8988T (cell line): ENCODE results near the gene FILIP1.

Experiments used
- DNase-seq: peaks from one replicate; pipeline ENCODE4 v3.0.0; 2011

FILIP1 gene

DNA sequence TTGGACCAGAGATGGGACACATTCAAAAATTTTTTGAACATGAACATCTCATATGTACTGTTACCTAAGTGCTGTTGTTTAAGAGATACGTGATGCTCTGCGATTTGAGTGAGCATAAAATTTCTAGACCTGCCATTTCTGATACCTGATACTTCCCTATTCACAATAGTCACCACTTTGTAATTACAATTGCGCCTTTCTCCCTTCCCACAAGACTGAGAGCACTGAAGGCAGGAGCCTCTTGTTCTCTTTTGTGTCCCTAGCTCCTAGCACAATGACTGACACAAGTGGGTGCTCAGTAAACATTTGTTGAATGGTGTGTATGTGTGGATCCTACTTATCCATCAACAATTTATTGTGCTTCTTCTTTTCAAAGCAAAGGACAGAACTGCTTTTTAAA is 116.2 kb downstream of the FILIP1 start:
- no peak for DNase-seq

GRCh38 chr6:75376347-75377024 is 117.1 kb downstream of the FILIP1 start:
- no peak for DNase-seq

GRCh38 chr6:75374961-75375400 is 118.6 kb downstream of the FILIP1 start:
- no peak for DNase-seq

DNA sequence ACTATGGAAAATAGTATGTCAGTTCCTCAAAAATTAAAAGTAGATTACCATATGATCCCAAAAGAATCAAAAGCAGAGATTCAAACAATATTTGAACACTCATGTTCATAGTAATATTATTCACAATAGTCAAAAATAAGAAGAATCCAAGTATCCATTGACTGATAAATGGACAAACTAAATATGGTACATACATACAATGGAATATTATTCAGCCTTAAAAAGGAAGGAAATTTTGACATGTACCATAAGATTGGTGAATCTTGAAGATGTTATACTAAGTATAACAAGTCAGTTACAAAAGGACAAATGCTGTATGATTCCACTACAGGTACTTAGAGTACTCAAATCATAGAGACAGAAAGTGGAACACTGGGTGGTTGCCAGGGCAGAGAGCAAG is 120.7 kb downstream of the FILIP1 start:
- DNase-seq = no peak

GRCh38 chr6:75370011-75370410 is 123.6 kb downstream of the FILIP1 start:
- no peak for DNase-seq

DNA sequence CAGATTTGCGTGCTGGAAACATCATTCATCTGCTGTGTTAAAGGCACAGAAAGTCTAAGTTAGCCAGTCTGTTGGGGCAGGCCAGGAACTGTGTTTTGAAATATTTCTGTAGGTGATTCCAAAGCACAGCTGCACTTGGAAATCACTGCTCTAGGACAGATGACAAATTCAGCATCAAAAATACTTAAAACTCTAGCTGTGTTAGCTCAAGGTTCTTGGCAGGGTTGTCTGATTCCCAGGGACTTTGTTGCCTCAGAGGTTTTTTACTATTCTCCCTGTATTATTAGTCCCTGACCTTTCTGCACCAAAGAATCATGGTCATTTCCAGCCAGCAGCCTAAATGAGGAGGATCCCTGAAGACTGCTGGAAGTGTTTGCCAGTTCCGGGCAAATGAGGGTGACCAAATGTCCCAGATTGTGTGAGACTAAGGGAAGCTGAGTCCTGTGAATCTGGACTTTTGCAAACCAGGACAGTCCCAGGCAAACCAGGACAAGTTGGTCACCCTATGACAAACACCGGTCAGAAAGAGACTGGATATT is 124.7 kb downstream of the FILIP1 start:
- no peak for DNase-seq

GRCh38 chr6:75368151-75368779 is 125.3 kb downstream of the FILIP1 start:
- DNase-seq = no peak

DNA sequence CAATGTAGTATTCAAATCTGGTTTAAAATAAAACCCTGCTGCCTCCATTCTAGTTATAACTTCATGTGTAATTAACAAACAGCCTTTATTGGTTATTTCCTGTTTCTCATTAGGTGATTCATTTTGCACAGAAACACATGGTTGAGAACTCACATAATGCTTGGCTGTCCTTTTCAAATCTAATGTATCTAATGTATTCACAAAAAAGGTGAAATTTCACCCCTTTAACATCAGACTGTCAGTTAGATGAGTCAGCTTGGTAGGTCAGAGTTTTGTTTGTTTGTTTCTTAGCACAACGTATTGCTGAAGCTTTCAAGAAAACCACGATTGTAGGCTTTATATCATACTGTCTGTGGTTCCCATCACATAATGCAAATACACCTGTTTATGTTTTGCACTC is 130.3 kb downstream of the FILIP1 start:
- no peak for DNase-seq

GRCh38 chr6:75353644-75354043 is 140.0 kb downstream of the FILIP1 start:
- DNase-seq = no peak

GRCh38 chr6:75351570-75351969 is 142.0 kb downstream of the FILIP1 start:
- no peak for DNase-seq

- no peak for DNase-seq
These were observed 142.8 kb downstream of the FILIP1 start for GRCh38 chr6:75350808-75351207.

- no peak for DNase-seq
These were observed 143.4 kb downstream of the FILIP1 start for GRCh38 chr6:75350156-75350555.

GRCh38 chr6:75349262-75349984 is 144.2 kb downstream of the FILIP1 start:
- no peak for DNase-seq

GRCh38 chr6:75348882-75349261 is 144.7 kb downstream of the FILIP1 start:
- DNase-seq = no peak

DNA sequence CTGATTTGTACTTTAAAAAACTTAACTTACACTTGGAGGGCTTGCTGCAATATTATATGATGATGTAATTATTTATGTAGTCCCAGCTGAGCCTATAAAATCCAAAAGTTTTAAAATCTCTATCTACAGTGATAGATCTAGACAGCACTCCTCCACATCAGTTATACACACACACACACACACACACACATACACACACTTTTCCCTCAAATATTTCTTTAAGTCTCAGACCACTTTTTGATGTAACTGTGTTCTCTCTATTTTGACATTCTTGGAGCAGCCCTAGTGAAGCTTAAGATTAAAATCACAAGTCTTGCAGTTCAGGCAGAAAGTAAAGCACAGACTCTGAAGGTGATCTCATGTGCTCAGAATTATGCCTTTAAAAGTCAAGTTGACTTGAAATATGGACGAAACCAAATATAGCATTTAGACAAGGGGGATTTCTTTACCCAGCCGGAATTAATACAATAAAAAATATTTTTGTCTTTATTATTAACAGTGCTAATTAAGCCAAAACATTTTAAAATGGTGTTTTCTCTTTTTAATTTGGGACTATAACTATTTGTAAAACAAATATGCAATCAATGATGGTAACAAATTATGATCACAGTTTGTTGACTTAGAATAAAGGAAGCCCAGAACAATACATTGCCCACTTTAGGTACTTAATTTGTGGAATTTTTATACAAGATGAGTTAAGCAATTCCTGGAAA is 145.5 kb downstream of the FILIP1 start:
- DNase-seq = no peak

- DNase-seq = no peak
These were observed 148.2 kb downstream of the FILIP1 start for GRCh38 chr6:75345413-75345812.

- no peak for DNase-seq
These were observed 149.1 kb downstream of the FILIP1 start for GRCh38 chr6:75344455-75344854.

GRCh38 chr6:75344021-75344420 is 149.6 kb downstream of the FILIP1 start:
- DNase-seq = no peak

DNA sequence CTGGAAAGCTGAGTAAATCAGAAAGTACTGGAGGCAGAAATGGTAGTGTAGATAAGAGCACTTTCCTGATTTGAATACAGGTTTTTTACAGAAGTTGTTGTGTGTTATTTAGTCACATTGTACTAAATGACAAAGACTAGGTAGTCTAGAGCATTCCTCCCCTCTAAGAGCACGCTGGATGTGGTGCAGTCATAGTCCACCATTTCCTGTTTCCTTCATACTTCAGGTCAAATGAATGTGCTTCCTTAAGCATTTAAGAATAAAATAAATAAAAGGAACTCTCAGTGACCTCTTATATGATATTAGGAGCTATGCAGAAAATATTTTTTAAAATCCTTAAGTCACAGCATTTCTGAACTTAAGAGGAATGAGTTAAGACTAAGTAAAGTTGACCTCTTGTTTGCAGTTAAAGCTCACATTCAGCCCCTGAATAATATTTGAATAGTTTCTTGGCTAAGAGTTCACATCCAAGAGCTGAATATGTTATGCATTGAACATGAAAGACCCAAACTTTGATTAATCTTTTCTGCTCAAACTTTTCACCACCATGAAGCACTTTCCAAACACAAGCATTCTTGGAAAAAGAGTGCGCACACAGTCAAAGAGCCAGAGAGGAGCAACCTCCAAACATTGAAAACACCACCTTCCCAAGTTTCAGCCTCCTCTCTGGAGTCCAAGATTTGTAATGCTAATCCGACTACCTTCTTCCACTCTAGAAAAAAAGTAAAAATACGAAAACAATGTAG is 155.6 kb downstream of the FILIP1 start:
- no peak for DNase-seq

DNA sequence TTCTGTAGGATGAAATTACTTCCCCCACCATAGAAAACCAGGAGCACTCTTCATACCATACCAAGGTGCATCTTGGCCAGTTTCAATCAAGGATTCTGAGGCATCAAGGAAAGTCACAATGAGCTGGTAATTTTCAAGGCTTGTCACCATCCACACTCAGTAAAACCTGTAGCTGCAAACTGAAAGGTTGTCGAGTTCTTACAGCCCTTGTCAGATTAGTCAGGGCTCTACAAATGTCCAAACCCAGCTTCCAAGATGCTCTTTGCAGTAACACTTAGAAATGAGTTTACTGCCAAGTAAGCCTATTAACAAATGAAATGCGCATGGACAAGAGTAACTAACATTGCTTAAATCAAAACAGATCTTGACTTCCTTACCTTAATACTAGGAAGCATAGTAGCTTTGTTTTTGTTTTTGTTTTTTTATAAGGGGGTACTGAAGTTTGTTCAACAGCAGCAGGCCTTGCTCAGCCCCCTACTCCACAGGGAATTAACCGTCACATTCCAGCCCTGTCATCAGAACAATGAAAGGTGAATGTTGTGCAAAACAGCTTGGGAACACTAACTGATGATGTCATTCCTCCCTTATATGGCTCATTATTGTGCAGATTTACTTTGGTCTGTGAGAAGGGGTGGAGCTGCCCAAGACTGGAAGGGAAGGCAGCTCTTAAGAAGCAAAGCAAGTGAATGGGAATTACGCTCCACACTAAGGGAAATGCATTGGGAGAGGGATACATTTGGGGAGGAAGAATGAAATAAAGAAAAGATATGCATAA is 159.1 kb downstream of the FILIP1 start:
- no peak for DNase-seq

DNA sequence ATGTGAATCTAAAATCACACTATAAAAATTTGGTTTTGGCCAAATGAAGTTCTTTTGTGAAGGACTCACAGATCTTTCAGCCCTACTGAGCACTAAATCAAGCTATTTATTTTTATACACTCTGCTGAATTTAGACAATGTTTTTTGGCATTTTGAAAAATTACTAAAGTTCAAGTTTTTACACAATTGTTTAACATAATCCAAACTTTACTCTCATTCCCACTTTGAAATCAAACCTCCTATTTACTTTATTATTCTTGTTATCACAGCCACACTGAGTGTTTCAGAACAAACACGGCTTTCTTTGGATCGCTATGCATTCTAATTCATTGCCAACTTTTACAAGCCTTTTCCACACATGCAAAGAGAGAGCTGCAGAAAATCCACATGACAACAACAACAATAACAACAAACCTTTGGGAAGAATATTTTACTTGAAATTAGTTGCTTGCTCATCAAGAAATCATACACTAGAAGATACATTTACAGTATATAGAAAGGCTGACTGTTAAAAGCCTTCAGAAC is 159.9 kb downstream of the FILIP1 start:
- no peak for DNase-seq
